Nephron progenitor cell (in vitro differentiated cells): ENCODE data around the gene TNF.
A peak's percentile ranks its signal among the peaks of the same experiment; 100 is the strongest.
"Not testable (repeated sequence)": the region's sequence is repeated elsewhere in the genome, so short reads cannot be mapped to it uniquely, and the experiment has no call there.

ENCODE experiments used
- DNase-seq: peaks from one replicate; pipeline ENCODE4 v3.0.0; 2021
- H3K27ac Mint-ChIP-seq: 2 replicates; pipeline ENCODE4 v1.8.0; 2021; ENCODE audit warnings: mild to moderate bottlenecking, moderate library complexity, mixed read lengths
- H3K27me3 Mint-ChIP-seq: 2 replicates; pipeline ENCODE4 v1.8.0; 2021; ENCODE audit warnings: mild to moderate bottlenecking, low read depth, mixed read lengths; ENCODE audit not compliant: poor library complexity
- H3K36me3 Mint-ChIP-seq: 2 replicates; pipeline ENCODE4 v1.8.0; 2021; ENCODE audit warnings: low read depth, mixed read lengths
- H3K4me1 Mint-ChIP-seq: 2 replicates; pipeline ENCODE4 v1.8.0; 2021; ENCODE audit warnings: mixed read lengths
- H3K4me3 Mint-ChIP-seq: 2 replicates; pipeline ENCODE4 v1.8.0; 2021; ENCODE audit warnings: mild to moderate bottlenecking, moderate library complexity, mixed read lengths
- H3K9me3 Mint-ChIP-seq: 2 replicates; pipeline ENCODE4 v1.8.0; 2021; ENCODE audit warnings: mild to moderate bottlenecking, moderate library complexity, mixed read lengths
- TF ChIP-seq, protein P1 (sequence below): fragments of 200-600 bp; sonication (generic); IDR thresholded peaks from 2 replicates; pipeline ENCODE4 v1.5.0; 2021; ENCODE audit warnings: antibody characterized with exemption

The TNF gene

DNA sequence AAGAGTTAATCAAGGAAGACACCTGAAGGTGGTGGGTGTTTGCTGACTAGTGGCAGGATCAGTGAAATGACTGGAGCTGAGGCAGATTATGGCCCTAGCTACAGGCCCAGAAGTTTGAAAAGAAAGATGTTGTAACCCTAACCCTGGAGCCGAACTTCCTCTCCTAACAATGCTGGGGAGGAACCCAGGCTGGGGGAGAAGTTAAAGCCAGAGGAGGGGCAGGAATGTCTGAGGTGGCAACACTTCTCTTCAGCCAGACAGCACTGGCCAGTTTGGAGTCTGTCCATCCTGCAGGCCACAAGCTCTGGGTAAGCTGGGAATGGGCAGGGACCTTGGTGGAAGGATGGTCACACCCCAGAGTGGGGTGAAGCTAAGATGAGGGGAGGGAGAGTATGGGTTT is 10.6 kb downstream of the TNF start, which contains the start of gene LST1:
LST1 (plus strand) TSS at position 270 of the 400 bp plus-strand sequence. CDS start 1,023 bp downstream, outside the sequence.
- Mint-ChIP-seq H3K36me3 (no peaks in the 10 kb centered on the region), H3K4me1 (peaks cover 47% of the 10 kb centered on the region), H3K27me3 (peaks cover 26% of the 10 kb centered on the region), H3K27ac (no peak within 1 kb of the TSS), H3K9me3 (no peaks in the 10 kb centered on the region), H3K4me3 (no peak within 1 kb of the TSS)
- TF ChIP-seq, protein P1, sequence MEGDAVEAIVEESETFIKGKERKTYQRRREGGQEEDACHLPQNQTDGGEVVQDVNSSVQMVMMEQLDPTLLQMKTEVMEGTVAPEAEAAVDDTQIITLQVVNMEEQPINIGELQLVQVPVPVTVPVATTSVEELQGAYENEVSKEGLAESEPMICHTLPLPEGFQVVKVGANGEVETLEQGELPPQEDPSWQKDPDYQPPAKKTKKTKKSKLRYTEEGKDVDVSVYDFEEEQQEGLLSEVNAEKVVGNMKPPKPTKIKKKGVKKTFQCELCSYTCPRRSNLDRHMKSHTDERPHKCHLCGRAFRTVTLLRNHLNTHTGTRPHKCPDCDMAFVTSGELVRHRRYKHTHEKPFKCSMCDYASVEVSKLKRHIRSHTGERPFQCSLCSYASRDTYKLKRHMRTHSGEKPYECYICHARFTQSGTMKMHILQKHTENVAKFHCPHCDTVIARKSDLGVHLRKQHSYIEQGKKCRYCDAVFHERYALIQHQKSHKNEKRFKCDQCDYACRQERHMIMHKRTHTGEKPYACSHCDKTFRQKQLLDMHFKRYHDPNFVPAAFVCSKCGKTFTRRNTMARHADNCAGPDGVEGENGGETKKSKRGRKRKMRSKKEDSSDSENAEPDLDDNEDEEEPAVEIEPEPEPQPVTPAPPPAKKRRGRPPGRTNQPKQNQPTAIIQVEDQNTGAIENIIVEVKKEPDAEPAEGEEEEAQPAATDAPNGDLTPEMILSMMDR = no peak
- no peak for DNase-seq

DNA sequence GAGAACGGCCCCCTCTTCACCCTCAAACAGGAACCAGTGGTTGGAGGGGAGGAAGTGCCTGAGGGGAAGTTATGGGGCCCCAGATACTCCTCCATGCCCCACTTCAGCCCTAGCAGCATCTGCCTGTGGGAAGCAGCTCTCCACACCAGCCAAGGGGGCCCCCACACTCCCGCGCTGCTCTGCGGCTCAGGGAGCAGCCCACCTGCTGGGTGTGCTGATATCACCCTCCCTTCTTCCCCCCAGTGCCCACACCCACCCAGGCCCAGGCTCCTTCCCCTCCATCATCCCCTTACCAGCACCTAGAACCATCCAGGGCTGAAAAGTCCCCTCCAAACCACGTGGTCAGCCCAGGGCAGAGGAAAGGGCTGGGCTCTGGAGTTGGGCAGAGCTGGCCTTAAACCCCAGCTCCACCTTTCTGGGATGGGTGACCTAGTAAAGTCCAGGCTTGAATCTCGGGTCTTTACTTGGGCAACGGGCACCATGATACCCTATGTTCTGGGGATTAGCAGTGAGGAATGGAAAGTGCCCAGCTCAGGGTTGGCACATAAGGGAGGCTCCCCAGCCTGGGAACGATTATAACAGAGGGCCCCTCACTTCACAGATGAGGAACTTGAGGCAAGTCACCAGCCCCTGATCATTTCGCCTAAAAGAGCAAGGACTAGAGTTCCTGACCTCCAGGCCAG is 11.4 kb downstream of the TNF start:
- TF ChIP-seq, protein P1 = no peak
- no peak overlapping the region for H3K4me3 Mint-ChIP-seq
- no peak for DNase-seq
- H3K4me1 Mint-ChIP-seq = peaks cover 40% of the 10 kb centered on the region
- no peaks in the 10 kb centered on the region for H3K9me3 Mint-ChIP-seq
- H3K36me3 Mint-ChIP-seq = no peaks in the 10 kb centered on the region
- peaks cover 20% of the 10 kb centered on the region for H3K27me3 Mint-ChIP-seq
- no peak overlapping the region for H3K27ac Mint-ChIP-seq

DNA sequence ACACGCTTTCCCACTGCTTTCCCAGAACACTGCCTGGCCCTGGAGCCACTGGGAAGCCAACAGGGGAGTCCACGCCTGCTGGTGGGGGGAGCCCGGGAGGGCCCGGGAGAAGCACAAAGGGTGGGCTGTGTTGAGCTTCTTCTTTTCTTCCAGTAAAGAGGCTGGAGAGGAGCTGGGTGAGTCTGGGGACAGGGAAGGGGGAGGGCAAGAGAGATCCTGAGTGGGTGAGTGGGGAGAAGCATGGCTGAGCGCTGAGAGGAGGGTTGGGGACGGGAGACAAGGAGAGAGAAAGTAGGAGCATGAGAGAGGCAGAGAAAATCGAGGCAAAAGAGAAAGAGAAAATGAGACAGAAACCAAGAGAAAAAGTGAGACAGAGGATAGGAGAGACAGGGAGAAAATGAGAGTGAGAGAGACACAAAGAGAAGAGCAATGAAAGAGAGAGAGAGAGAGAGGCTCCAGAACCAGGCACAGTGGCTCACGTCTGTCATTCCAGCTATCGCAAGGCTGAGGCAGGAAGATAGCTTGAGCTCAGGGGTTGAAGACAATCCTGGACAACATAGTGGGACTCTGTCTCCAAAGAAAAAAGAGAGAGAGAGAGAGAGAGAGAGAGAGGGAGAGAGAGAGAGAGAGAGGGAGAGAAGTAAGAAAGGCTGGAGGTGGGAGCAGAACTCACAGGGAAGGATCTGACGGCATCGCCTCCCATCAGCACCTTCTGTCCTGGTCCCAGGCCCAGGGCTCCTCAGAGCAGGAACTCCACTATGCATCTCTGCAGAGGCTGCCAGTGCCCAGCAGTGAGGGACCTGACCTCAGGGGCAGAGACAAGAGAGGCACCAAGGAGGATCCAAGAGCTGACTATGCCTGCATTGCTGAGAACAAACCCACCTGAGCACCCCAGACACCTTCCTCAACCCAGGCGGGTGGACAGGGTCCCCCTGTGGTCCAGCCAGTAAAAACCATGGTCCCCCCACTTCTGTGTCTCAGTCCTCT is 12.7 kb downstream of the TNF start:
- TF ChIP-seq, protein P1 = no peak
- H3K4me3 Mint-ChIP-seq = no peak overlapping the region
- H3K27ac Mint-ChIP-seq = no peak overlapping the region
- H3K36me3 Mint-ChIP-seq = no peaks in the 10 kb centered on the region
- H3K27me3 Mint-ChIP-seq = peaks cover 7% of the 10 kb centered on the region
- peaks cover 32% of the 10 kb centered on the region for H3K4me1 Mint-ChIP-seq
- DNase-seq = no peak
- no peaks in the 10 kb centered on the region for H3K9me3 Mint-ChIP-seq

DNA sequence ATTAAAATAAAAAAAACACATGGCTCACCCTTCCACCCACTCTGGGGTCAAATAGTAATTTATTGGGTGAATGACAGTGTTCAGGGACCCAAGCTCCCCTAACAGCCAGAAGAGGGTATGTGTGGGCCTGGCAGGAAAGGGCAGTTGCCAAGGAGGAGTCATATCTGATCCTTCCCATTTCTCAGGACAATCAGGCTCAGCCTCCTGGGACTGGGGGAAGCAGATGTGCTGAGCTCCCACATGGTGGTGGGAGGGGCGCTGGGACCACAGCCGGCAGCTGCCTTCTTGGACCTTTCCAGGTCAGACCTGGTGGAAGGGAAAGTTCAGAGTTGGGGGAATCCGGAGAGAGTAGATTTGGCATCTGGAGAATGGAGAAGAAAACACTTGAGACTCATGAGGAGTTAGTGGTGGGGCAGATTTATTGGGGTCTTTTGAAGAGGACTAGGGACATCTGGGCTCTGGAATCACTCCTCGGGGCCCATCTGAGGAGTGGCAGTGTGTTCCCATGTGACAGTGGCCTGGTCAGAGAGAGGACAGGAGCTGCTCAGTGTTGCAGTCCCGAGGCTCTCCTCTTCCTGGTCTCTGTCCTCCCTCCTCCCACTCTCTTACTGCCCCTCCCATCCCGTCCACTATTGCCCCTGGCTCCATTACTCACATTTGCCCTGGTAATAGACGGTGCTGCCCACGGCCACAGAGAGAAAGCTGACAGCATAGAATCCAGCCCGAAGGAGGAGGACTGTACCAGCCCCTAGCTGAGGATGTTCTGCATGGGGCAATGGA is 13.7 kb downstream of the TNF start:
- no peak for DNase-seq
- TF ChIP-seq, protein P1 = no peak
- Mint-ChIP-seq H3K27ac (peak overlapping the region; percentile 14), H3K4me3 (no peak overlapping the region), H3K4me1 (peaks cover 32% of the 10 kb centered on the region), H3K27me3 (peaks cover 5% of the 10 kb centered on the region), H3K36me3 (no peaks in the 10 kb centered on the region), H3K9me3 (no peaks in the 10 kb centered on the region)

DNA sequence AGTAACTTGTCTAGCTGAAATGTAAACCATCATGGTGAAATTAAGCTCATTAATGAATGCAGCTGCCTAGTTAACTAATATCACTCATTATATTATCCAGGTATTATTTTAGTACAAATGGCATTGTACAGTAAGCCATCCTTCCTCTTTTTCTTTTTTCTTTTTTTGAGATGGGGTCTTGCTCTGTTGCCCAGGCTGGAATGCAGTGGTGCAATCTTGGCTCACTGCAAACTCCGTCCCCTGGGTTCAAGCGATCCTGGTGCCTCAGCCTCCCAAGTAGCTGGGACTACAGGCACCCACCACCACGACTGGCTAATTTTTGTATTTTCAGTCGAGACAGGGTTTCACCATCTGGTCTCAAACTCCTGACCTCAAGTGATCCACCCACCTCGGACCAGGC is 15.3 kb downstream of the TNF start:
- not testable (repeated sequence) for H3K27ac Mint-ChIP-seq, H3K27me3 Mint-ChIP-seq, DNase-seq, H3K36me3 Mint-ChIP-seq, H3K9me3 Mint-ChIP-seq, H3K4me3 Mint-ChIP-seq
- peaks cover 30% of the 10 kb centered on the region for H3K4me1 Mint-ChIP-seq

DNA sequence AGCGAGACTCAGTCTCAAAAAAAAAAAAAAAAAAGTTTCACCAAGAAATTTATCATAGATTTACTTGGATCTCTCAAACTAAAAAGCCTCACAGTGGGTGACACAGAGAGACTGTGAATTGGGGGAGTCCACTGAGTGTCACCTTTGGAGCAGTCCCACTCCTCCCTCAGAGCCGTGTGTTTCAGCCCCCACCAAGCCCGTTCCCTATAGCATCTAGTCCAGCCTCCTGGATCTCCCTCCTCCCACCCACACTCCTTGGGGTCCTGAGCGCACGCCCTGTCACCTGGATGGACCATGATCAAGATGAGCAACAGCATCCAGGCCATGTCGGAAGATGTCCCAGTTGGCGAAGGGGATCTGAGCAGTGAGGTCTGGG is 17.0 kb downstream of the TNF start:
- H3K27ac Mint-ChIP-seq = no peak overlapping the region
- H3K4me1 Mint-ChIP-seq = peaks cover 18% of the 10 kb centered on the region
- H3K36me3 Mint-ChIP-seq = no peaks in the 10 kb centered on the region
- TF ChIP-seq, protein P1 = no peak
- peaks cover 5% of the 10 kb centered on the region for H3K9me3 Mint-ChIP-seq
- no peak for DNase-seq
- H3K27me3 Mint-ChIP-seq = peaks cover 10% of the 10 kb centered on the region
- no peak overlapping the region for H3K4me3 Mint-ChIP-seq
